H9 (cell line): ENCODE measurements around the gene SOX13. TPM values are rescaled to one million over a fixed set of nuclear protein-coding genes. Genes with fewer than 3 reads are reported as not detected.

Experiments used
- DNase-seq: peaks from one replicate; pipeline ENCODE4 v3.0.0-alpha.2; 2017
- H2AFZ ChIP-seq: one replicate; pipeline ENCODE4 v1.6.1; 2013; ENCODE audit warnings: mild to moderate bottlenecking, low read length, control low read depth, moderate library complexity
- H2AK5ac ChIP-seq: 2 replicates; pipeline ENCODE4 v1.6.1; 2013; ENCODE audit warnings: low read length, control low read depth, mixed read lengths; ENCODE audit not compliant: insufficient read length
- H2BK120ac ChIP-seq: one replicate; pipeline ENCODE4 v1.6.1; 2013; ENCODE audit warnings: low read depth, mild to moderate bottlenecking, low read length, control low read depth, inconsistent platforms; ENCODE audit not compliant: poor library complexity, severe bottlenecking
- H2BK12ac ChIP-seq: 2 replicates; pipeline ENCODE4 v1.6.1; 2013; ENCODE audit warnings: low read length, control low read depth, mixed read lengths, low read depth; ENCODE audit not compliant: insufficient read length
- H2BK15ac ChIP-seq: 2 replicates; pipeline ENCODE4 v1.6.1; 2013; ENCODE audit warnings: low read depth, low read length, control low read depth
- H2BK20ac ChIP-seq: one replicate; pipeline ENCODE4 v1.6.1; 2013; ENCODE audit warnings: low read depth, mild to moderate bottlenecking, low read length, control low read depth, inconsistent platforms; ENCODE audit not compliant: poor library complexity, severe bottlenecking
- H2BK5ac ChIP-seq: 2 replicates; pipeline ENCODE4 v1.6.1; 2013; ENCODE audit warnings: low read length, control low read depth, mixed read lengths; ENCODE audit not compliant: insufficient read length
- H3K14ac ChIP-seq: 2 replicates; pipeline ENCODE4 v1.6.1; 2013; ENCODE audit warnings: low read length, control low read depth; ENCODE audit not compliant: insufficient read depth
- H3K18ac ChIP-seq: 2 replicates; pipeline ENCODE4 v1.6.1; 2013; ENCODE audit warnings: low read depth, mild to moderate bottlenecking, mixed read lengths, low read length, control low read depth; ENCODE audit not compliant: insufficient read length
- H3K23ac ChIP-seq: 2 replicates; pipeline ENCODE4 v1.6.1; 2013; ENCODE audit warnings: low read length, control low read depth, mixed read lengths, low read depth; ENCODE audit not compliant: insufficient read length
- H3K23me2 ChIP-seq: 2 replicates; pipeline ENCODE4 v1.6.1; 2013; ENCODE audit warnings: low read depth, mild to moderate bottlenecking, mixed read lengths, low read length, control low read depth; ENCODE audit not compliant: insufficient read length, poor library complexity, severe bottlenecking
- H3K27ac ChIP-seq: 2 replicates; pipeline ENCODE4 v1.5.1; 2013; ENCODE audit warnings: low read length, control low read depth, mixed read lengths, low read depth; ENCODE audit not compliant: insufficient read length
- H3K27me3 ChIP-seq: 2 replicates; pipeline ENCODE4 v1.6.1; 2013; ENCODE audit warnings: low read length, control low read depth, inconsistent platforms; ENCODE audit not compliant: insufficient read depth
- H3K4ac ChIP-seq: 2 replicates; pipeline ENCODE4 v1.6.1; 2013; ENCODE audit warnings: low read depth, mild to moderate bottlenecking, control low read depth, inconsistent platforms, low read length, moderate library complexity
- H3K4me1 ChIP-seq: 2 replicates; pipeline ENCODE4 v1.6.1; 2013; ENCODE audit warnings: low read length, control low read depth, inconsistent platforms; ENCODE audit not compliant: insufficient read depth
- H3K4me2 ChIP-seq: 2 replicates; pipeline ENCODE4 v1.6.1; 2013; ENCODE audit warnings: low read length, control low read depth, mixed read lengths; ENCODE audit not compliant: insufficient read length, insufficient read depth
- H3K56ac ChIP-seq: 2 replicates; pipeline ENCODE4 v1.6.1; 2013; ENCODE audit warnings: low read depth, mild to moderate bottlenecking, mixed read lengths, low read length, control low read depth; ENCODE audit not compliant: insufficient read length
- H3K79me1 ChIP-seq: 2 replicates; pipeline ENCODE4 v1.6.1; 2013; ENCODE audit warnings: low read depth, mild to moderate bottlenecking, moderate library complexity, low read length, control low read depth, inconsistent platforms; ENCODE audit not compliant: insufficient read depth, poor library complexity, severe bottlenecking
- H3K79me2 ChIP-seq: 2 replicates; pipeline ENCODE4 v1.6.1; 2013; ENCODE audit warnings: low read length, control low read depth, inconsistent platforms; ENCODE audit not compliant: insufficient read depth
- H3K9ac ChIP-seq: 2 replicates; pipeline ENCODE4 v1.6.1; 2013; ENCODE audit warnings: low read length, control low read depth, mixed read lengths; ENCODE audit not compliant: insufficient read length; ENCODE audit errors: extremely low read depth
- H3K9me3 ChIP-seq: one replicate; pipeline ENCODE4 v1.6.1; 2013; ENCODE audit warnings: low read depth, low read length, inconsistent platforms; ENCODE audit not compliant: control insufficient read depth
- H3T11ph ChIP-seq: one replicate; pipeline ENCODE4 v1.6.1; 2013; ENCODE audit warnings: mild to moderate bottlenecking, low read length, control low read depth, inconsistent platforms
- H4K20me1 ChIP-seq: one replicate; pipeline ENCODE4 v1.6.1; 2013; ENCODE audit not compliant: control insufficient read depth, insufficient read length, insufficient read depth
- H4K5ac ChIP-seq: 2 replicates; pipeline ENCODE4 v1.6.1; 2013; ENCODE audit warnings: low read depth, mild to moderate bottlenecking, mixed read lengths, low read length, control low read depth; ENCODE audit not compliant: insufficient read length
- H4K8ac ChIP-seq: replicated peaks from 2 replicates; pipeline ENCODE4 v1.6.1; 2013; ENCODE audit warnings: low read length, control low read depth, mixed read lengths, low read depth; ENCODE audit not compliant: insufficient read length
- H4K91ac ChIP-seq: 2 replicates; pipeline ENCODE4 v1.6.1; 2013; ENCODE audit warnings: low read depth, mild to moderate bottlenecking, moderate library complexity, mixed read lengths, low read length, control low read depth; ENCODE audit not compliant: insufficient read length
- H3K27ac Mint-ChIP-seq, 3 experiments: 2 replicates in 2 of 3; 3 replicates in 1 of 3; pipeline ENCODE4 v1.8.0; 2020 to 2021; ENCODE audit warnings: mixed read lengths in 3 of 3, mild to moderate bottlenecking in 1 of 3, moderate library complexity in 1 of 3
- H3K27me3 Mint-ChIP-seq: 2 replicates; pipeline ENCODE4 v1.8.0; 2021; ENCODE audit warnings: low read depth, mild to moderate bottlenecking, moderate library complexity, mixed read lengths
- H3K36me3 Mint-ChIP-seq, 3 experiments: 2 replicates in 2 of 3; 3 replicates in 1 of 3; pipeline ENCODE4 v1.8.0; 2020 to 2021; ENCODE audit warnings: low read depth in 3 of 3, mixed read lengths in 3 of 3; ENCODE audit not compliant: insufficient read depth in 1 of 3
- H3K4me1 Mint-ChIP-seq, 2 experiments: 2 replicates each; pipeline ENCODE4 v1.8.0; 2020; ENCODE audit warnings: mixed read lengths in 2 of 2
- H3K4me3 Mint-ChIP-seq, 2 experiments: 2 replicates in 1 of 2; 3 replicates in 1 of 2; pipeline ENCODE4 v1.8.0; 2020 to 2021; ENCODE audit warnings: mild to moderate bottlenecking in 2 of 2, mixed read lengths in 2 of 2, moderate library complexity in 1 of 2
- H3K9me3 Mint-ChIP-seq, 2 experiments: 2 replicates in 1 of 2; 3 replicates in 1 of 2; pipeline ENCODE4 v1.8.0; 2020; ENCODE audit warnings: mild to moderate bottlenecking in 2 of 2, mixed read lengths in 2 of 2, moderate library complexity in 1 of 2
- CTCF ChIP-seq: fragments of 200-600 bp; sonication (generic); conservative IDR thresholded peaks from 3 replicates; pipeline ENCODE4 v1.8.0; 2021; ENCODE audit warnings: antibody characterized with exemption, mild to moderate bottlenecking
- WGBS: extraction: QIAGEN DNeasy Blood & Tissue Kit; methylation state at CpG from one replicate; pipeline ENCODE4 v1.1.7; 2013; ENCODE audit warnings: missing lambda C conversion rate, low lambda C conversion rate, mixed read lengths; ENCODE audit not compliant: insufficient read length; ENCODE audit errors: extremely low coverage; 5-methylcytosine and 5-hydroxymethylcytosine counted together
- total RNA-seq: library from RNA; stranded (reverse); gene quantifications from 2 replicates; pipeline ENCODE4 v1.2.1, GENCODE V29; 2021

Gene SOX13
- total RNA-seq, 1 experiment from 2014 or later: 120 TPM

GRCh38 chr1:204172404-204173029, 99.6 kb downstream of the SOX13 start:
- Histone ChIP-seq H3K9ac (no peak overlapping the region), H2BK12ac (no peak overlapping the region), H3K23ac (no peak overlapping the region), H3K27ac (no peak overlapping the region), H3K14ac (no peak overlapping the region), H3K79me2 (no peaks in the 10 kb centered on the region), H3K56ac (no peak overlapping the region), H2BK5ac (no peak overlapping the region), H3K18ac (no peak overlapping the region), H3K27me3 (no peaks in the 10 kb centered on the region), H2BK15ac (no peak overlapping the region), H3T11ph (no peak overlapping the region), H4K91ac (no peak overlapping the region), H2AFZ (no peak overlapping the region), H3K4me1 (no peaks in the 10 kb centered on the region), H3K79me1 (no peaks in the 10 kb centered on the region), H4K5ac (no peak overlapping the region), H2BK120ac (no peak overlapping the region), H3K4me2 (no peak overlapping the region), H3K23me2 (no peaks in the 10 kb centered on the region), H4K20me1 (no peaks in the 10 kb centered on the region), H2BK20ac (no peak overlapping the region), H3K4ac (no peak overlapping the region), H3K9me3 (peaks cover 21% of the 10 kb centered on the region), H4K8ac (no peak overlapping the region), H2AK5ac (no peak overlapping the region)
- no peaks in the 10 kb centered on the region for H3K4me1 Mint-ChIP-seq
- no peak overlapping the region for H3K4me3 Mint-ChIP-seq
- peaks cover 13% of the 10 kb centered on the region for H3K27me3 Mint-ChIP-seq
- no peak for DNase-seq
- H3K27ac Mint-ChIP-seq: no peak overlapping the region; a peak in 1 of 7 replicates
- H3K9me3 Mint-ChIP-seq: peaks cover 32 to 34% of the 10 kb centered on the region in 2 experiments
- peaks cover 0 to 17% (median 8%) of the 10 kb centered on the region in 3 experiments; a peak in 5 of 7 replicates for H3K36me3 Mint-ChIP-seq
- no CpG with 5 or more reads among the region's 2 CpGs for WGBS
- TF ChIP-seq CTCF: no peak
